ENCODE measurements around the gene TAF3.

TAF3 gene

DNA sequence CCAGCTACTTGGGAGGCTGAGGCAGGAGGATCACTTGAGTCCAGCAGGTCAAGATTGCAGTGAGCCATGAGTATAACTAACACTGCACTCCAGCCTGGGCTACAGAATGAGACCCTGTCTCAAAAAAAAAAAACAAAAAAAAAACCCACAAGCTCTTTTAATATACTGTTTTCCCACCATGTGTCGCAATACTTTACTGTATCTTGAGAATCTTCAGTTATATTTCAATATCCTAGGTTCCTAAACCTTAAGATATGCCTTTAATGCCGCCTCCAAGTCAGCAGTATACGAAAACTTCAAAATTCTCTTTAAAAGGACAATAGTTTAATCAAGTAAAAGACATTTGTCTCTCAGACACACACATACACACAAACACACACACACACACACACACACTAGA, 62.8 kb downstream of the TAF3 start:
- no peak overlapping the region for H3K4me2 ChIP-seq (ENCODE audit: low read depth, low read length)
- TF ChIP-seq EZH2phosphoT487 (IDR thresholded peaks at IDR 0.05; ENCODE audit: low read length), result no peak
- TF ChIP-seq, protein P1, sequence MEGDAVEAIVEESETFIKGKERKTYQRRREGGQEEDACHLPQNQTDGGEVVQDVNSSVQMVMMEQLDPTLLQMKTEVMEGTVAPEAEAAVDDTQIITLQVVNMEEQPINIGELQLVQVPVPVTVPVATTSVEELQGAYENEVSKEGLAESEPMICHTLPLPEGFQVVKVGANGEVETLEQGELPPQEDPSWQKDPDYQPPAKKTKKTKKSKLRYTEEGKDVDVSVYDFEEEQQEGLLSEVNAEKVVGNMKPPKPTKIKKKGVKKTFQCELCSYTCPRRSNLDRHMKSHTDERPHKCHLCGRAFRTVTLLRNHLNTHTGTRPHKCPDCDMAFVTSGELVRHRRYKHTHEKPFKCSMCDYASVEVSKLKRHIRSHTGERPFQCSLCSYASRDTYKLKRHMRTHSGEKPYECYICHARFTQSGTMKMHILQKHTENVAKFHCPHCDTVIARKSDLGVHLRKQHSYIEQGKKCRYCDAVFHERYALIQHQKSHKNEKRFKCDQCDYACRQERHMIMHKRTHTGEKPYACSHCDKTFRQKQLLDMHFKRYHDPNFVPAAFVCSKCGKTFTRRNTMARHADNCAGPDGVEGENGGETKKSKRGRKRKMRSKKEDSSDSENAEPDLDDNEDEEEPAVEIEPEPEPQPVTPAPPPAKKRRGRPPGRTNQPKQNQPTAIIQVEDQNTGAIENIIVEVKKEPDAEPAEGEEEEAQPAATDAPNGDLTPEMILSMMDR (IDR thresholded peaks at IDR 0.05; ENCODE audit: low read length), result no peak
- TF ChIP-seq EZH2 (optimal IDR thresholded peaks at IDR 0.05; ENCODE audit: low read depth, low read length), result no peak
- no peak overlapping the region for H3K27ac ChIP-seq (ENCODE audit: low read length)
- no peaks in the 10 kb centered on the region for H3K9me2 ChIP-seq (replicated peaks; ENCODE audit: insufficient read depth, low read length)
- H3K36me3 ChIP-seq (replicated peaks; ENCODE audit: insufficient read depth, low read length), result no peaks in the 10 kb centered on the region
- 0 out of 2 replicates have a peak, but pooled peaks cover 10% of the 10 kb centered on the region for H3K79me2 ChIP-seq (ENCODE audit: low read length)
- H3K4me1 ChIP-seq (ENCODE audit: low read length), result no peaks in the 10 kb centered on the region
- H4K20me1 ChIP-seq (ENCODE audit: insufficient read depth, low read length), result no peaks in the 10 kb centered on the region
- no peak overlapping the region for H3K9ac ChIP-seq (ENCODE audit: low read length)
- no peak overlapping the region for H2AFZ ChIP-seq (ENCODE audit: low read length)
- H3K9me3 ChIP-seq (replicated peaks; ENCODE audit: insufficient read depth, low read length), result no peaks in the 10 kb centered on the region
- no peaks in the 10 kb centered on the region for H3F3A ChIP-seq (ENCODE audit: insufficient read depth, low read length)
- H3K27me3 ChIP-seq (replicated peaks; ENCODE audit: insufficient read depth, low read length), result no peaks in the 10 kb centered on the region
- DNase-seq, result no peak
- no peak overlapping the region for H3K4me3 ChIP-seq (ENCODE audit: low read length)

DNA sequence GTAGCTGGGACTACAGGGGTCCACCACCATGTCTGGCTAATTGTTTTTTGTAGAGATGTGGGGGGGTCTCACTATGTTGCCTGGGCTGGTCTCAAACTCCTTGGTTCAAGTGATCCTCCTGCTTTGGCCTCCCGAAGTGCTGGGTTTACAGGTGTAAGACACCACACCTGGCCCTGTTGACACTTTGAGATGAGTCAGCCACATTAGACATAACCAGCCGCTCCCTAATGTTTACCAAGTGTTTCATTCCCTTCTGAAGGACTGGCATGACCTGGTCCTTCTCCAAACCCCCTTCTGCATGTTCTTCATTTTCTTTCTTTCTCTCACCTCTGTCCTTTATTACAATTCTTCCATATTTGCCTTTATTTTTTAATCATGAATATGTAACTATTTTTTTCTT, 67.8 kb downstream of the TAF3 start:
- no peaks in the 10 kb centered on the region for H4K20me1 ChIP-seq (ENCODE audit: insufficient read depth, low read length)
- no peak for DNase-seq
- no peaks in the 10 kb centered on the region for H3K9me3 ChIP-seq (replicated peaks; ENCODE audit: insufficient read depth, low read length)
- no peaks in the 10 kb centered on the region for H3K27me3 ChIP-seq (replicated peaks; ENCODE audit: insufficient read depth, low read length)
- no peak overlapping the region for H2AFZ ChIP-seq (ENCODE audit: low read length)
- no peaks in the 10 kb centered on the region for H3F3A ChIP-seq (ENCODE audit: insufficient read depth, low read length)
- no peak overlapping the region for H3K9ac ChIP-seq (ENCODE audit: low read length)
- 0 out of 2 replicates have a peak, but pooled peaks cover 9% of the 10 kb centered on the region for H3K79me2 ChIP-seq (ENCODE audit: low read length)
- H3K36me3 ChIP-seq (replicated peaks; ENCODE audit: insufficient read depth, low read length), result no peaks in the 10 kb centered on the region
- H3K27ac ChIP-seq (ENCODE audit: low read length), result no peak overlapping the region
- H3K4me3 ChIP-seq (ENCODE audit: low read length), result no peak overlapping the region
- no peak for TF ChIP-seq EZH2phosphoT487 (IDR thresholded peaks at IDR 0.05; ENCODE audit: low read length)
- TF ChIP-seq, protein P1 (IDR thresholded peaks at IDR 0.05; ENCODE audit: low read length), result no peak
- no peak for TF ChIP-seq EZH2 (optimal IDR thresholded peaks at IDR 0.05; ENCODE audit: low read depth, low read length)
- no peaks in the 10 kb centered on the region for H3K4me1 ChIP-seq (ENCODE audit: low read length)
- H3K9me2 ChIP-seq (replicated peaks; ENCODE audit: insufficient read depth, low read length), result no peaks in the 10 kb centered on the region
- H3K4me2 ChIP-seq (ENCODE audit: low read depth, low read length), result no peak overlapping the region

DNA sequence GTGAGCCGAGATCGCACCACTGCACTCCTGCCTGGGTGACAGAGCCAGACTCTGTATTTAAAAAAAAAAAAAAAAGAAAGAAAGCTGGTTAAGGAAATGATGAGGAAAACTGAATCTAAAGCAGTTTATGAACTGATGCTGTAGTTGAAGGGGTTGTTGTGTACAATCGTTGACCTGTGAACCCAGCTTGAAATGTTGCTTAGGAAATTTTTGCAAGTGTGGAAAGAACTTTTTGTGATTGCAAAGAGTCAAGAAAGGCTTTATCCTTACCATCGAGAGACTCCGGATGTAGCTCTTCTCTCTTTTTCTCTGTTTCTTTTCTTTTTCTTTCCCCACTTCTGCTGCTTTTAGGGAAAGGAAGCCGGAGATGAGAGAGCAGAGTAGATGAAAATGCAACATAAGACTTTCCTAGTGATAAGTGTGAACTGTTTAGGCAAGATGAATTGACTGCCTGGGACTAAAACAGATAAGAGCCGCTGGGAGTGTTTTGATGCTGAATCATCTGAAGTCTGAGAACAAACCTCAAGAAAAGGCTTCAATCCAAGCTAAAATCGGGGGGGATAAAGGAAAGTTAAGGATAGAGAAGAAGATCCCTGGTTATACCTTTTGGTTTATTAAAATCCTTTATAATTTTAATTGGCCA, 69.0 kb downstream of the TAF3 start:
- TF ChIP-seq EZH2phosphoT487 (IDR thresholded peaks at IDR 0.05; ENCODE audit: low read length), result no peak
- H3K79me2 ChIP-seq (ENCODE audit: low read length), result 0 out of 2 replicates have a peak, but pooled peaks cover 15% of the 10 kb centered on the region
- DNase-seq, result no peak
- no peaks in the 10 kb centered on the region for H4K20me1 ChIP-seq (ENCODE audit: insufficient read depth, low read length)
- H3K9me3 ChIP-seq (replicated peaks; ENCODE audit: insufficient read depth, low read length), result no peaks in the 10 kb centered on the region
- no peak overlapping the region for H3K4me2 ChIP-seq (ENCODE audit: low read depth, low read length)
- H3K27ac ChIP-seq (ENCODE audit: low read length), result no peak overlapping the region
- no peaks in the 10 kb centered on the region for H3K4me1 ChIP-seq (ENCODE audit: low read length)
- no peak overlapping the region for H2AFZ ChIP-seq (ENCODE audit: low read length)
- H3K9me2 ChIP-seq (replicated peaks; ENCODE audit: insufficient read depth, low read length), result no peaks in the 10 kb centered on the region
- no peaks in the 10 kb centered on the region for H3K27me3 ChIP-seq (replicated peaks; ENCODE audit: insufficient read depth, low read length)
- H3K36me3 ChIP-seq (replicated peaks; ENCODE audit: insufficient read depth, low read length), result no peaks in the 10 kb centered on the region
- no peaks in the 10 kb centered on the region for H3F3A ChIP-seq (ENCODE audit: insufficient read depth, low read length)
- no peak overlapping the region for H3K9ac ChIP-seq (ENCODE audit: low read length)
- H3K4me3 ChIP-seq (ENCODE audit: low read length), result no peak overlapping the region

DNA sequence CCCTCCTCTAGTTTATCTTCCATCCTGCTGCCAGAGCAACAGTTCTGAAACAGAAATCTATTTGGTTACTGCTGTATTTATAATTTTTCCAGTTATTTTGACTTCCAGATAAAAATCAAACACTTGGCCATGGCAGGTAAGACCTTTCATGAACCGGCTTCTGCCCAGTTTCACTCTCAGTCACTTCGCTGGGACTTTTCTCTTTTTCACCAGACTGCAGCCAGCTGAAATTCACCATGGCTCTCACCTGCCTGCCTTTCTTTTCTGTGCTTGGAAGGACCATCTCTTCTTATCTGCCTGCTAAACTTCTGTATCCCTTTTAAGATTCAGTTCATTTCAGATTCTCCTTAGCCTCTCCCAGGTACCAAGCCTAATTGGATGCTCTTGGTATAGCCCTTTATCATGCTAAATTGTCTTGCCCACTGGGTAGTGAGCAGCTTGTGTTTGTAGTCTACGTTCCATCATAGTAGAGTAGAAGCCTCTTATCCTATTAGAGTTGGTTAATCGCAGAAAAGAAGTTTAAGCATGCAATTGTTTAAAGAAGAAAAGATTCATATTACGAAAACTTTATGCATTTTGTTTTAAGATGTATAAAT, 71.7 kb downstream of the TAF3 start:
- no peak for DNase-seq
- H3K27me3 ChIP-seq (replicated peaks; ENCODE audit: insufficient read depth, low read length), result no peaks in the 10 kb centered on the region
- no peaks in the 10 kb centered on the region for H3K4me1 ChIP-seq (ENCODE audit: low read length)
- H3K9me3 ChIP-seq (replicated peaks; ENCODE audit: insufficient read depth, low read length), result no peaks in the 10 kb centered on the region
- TF ChIP-seq EZH2phosphoT487 (IDR thresholded peaks at IDR 0.05; ENCODE audit: low read length) (no peak), EZH2 (optimal IDR thresholded peaks at IDR 0.05; ENCODE audit: low read depth, low read length) (no peak)
- TF ChIP-seq, protein P1 (IDR thresholded peaks at IDR 0.05; ENCODE audit: low read length), result no peak
- H3K4me2 ChIP-seq (ENCODE audit: low read depth, low read length), result no peak overlapping the region
- no peak overlapping the region for H3K27ac ChIP-seq (ENCODE audit: low read length)
- no peaks in the 10 kb centered on the region for H4K20me1 ChIP-seq (ENCODE audit: insufficient read depth, low read length)
- H3K36me3 ChIP-seq (replicated peaks; ENCODE audit: insufficient read depth, low read length), result no peaks in the 10 kb centered on the region
- no peak overlapping the region for H3K4me3 ChIP-seq (ENCODE audit: low read length)
- 0 out of 2 replicates have a peak, but pooled peaks cover 9% of the 10 kb centered on the region for H3K79me2 ChIP-seq (ENCODE audit: low read length)
- no peak overlapping the region for H2AFZ ChIP-seq (ENCODE audit: low read length)
- no peak overlapping the region for H3K9ac ChIP-seq (ENCODE audit: low read length)
- no peaks in the 10 kb centered on the region for H3K9me2 ChIP-seq (replicated peaks; ENCODE audit: insufficient read depth, low read length)
- H3F3A ChIP-seq (ENCODE audit: insufficient read depth, low read length), result no peaks in the 10 kb centered on the region
